GM20431 (cell line): ENCODE data around the gene DPM2.

Experiments used
- in situ Hi-C: fragments of 300-500 bp; cut with MseI, MboI; formaldehyde crosslinking; loops from one replicate; pipeline ENCODE4 v1.15.0; 2020; ENCODE audit warnings: low sequenced_read_pairs; ENCODE audit not compliant: unreplicated experiment

DPM2 gene

DNA sequence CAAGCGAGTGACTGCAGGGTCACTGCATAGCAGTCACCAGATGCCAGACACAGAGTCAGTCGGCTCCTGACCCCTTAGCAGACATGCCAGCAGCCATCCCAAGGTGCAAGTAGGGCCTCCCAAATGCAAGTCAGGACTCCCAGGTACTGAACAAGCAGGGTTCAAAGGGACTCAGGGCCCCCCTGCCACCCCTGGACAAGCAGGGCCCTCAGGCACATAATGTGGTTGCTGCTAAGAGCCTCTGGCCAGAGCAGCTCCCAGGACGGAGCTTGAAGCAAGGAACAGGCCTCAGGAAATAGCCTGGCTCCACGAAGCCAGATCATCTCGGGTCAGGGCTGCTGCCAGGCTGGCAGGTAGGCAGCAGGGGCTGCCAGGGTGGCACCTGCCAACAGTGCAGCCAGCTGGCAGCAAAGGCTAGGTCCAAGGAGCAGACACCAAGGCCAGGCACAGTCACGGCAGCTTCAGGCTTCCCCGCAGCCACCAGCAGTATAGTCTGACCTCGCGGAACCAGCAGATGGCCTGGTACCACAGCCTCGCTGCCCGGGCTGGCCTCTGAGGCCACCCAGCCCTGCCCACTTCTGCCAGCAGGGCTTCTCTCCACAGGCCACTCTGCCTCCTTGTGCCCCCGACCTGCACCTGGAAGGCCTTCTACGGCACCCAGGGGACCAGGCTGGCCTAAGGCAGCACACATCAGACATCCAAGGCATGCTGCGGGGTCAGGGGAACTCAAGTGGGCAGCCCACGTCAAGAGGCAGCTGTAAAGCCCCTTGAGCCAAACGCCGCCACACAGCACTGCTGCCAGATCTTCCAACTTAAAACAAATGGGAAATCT, 35.7 kb upstream of the DPM2 start:
- in situ Hi-C loops: no loop called here

DNA sequence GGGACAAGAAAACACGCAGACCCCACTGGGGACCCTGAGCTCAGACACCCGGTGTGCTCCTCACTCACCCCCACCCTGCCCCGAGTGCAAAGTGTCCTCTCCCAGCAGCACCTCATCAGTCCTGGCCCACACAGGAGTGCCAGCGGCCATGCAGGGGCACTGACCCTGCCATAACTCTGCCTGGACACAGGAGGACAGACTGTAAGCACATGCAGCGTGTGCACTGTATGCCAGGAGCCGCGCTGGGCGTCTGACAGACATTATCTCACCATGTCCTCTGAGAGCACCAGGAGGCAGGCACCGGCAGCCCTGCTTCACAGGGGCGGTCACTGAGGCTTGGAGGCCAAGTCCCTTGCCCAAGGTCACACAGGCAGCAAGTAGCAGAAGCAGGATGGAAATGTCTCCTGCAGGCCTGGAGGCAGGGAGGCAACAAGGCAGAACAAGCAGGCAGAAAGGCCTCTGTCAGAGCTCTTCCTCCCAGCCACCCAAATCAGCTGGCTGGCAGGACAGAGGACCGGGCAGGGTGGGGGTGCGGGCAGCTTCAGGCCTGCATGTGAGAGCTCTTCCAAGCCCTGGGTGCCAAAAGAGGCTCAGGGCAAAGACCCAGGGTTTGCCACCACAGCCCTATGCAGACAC, 34.7 kb upstream of the DPM2 start:
- in situ Hi-C loops: no loop called here

- in situ Hi-C loops: no loop called here
Observed at GRCh38 chr9:127971357-127972235, 33.9 kb upstream of the DPM2 start.

DNA sequence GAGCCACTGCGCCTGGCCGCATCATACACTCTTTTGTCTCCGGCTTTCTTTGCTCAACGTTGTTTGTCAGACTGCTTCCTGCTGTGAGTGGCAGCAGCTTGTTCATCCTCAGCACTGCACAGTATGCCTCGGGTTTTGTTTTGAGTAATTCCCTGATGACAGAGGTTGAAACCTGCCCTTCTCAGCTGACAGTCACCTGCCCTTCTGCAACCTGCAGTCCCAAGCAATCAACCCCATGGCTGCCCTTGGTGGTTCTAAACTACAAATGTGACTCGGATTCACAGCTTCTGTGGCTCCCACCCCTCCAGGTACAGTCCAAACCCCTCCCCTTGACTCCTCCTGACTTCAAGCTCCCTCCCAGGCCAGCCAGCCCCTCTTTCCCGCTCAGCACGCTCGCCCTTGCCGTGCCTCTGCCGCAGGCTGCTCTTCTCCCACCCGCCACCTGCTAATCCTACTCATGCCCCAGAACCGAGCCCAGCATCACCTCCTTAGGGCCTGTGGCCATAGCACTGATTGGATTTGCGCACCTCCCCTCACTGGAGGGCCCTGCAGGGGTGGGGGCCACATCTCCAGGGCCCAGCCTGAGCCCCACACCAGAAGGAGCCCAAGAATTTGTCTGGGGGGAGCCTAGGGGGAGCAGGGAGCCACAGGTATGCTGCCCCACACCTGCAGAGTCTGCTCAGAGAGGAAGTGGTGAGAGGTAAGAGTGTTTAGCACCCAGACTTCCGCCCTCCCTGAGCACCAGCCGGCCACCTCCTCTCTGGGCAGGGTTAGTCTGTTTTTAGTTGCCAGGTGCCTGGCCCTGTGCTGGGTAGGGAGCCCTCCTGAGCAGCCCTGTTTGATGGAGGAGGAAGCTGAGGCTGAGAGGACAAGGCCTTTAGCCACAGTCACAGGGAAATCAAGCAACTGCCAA, 33.0 kb upstream of the DPM2 start:
- in situ Hi-C loops: no loop called here

- in situ Hi-C loops: no loop called here
Observed at GRCh38 chr9:127968700-127969383, 31.2 kb upstream of the DPM2 start.

GRCh38 chr9:127968042-127968441, 30.4 kb upstream of the DPM2 start:
- in situ Hi-C loops: no loop called here

DNA sequence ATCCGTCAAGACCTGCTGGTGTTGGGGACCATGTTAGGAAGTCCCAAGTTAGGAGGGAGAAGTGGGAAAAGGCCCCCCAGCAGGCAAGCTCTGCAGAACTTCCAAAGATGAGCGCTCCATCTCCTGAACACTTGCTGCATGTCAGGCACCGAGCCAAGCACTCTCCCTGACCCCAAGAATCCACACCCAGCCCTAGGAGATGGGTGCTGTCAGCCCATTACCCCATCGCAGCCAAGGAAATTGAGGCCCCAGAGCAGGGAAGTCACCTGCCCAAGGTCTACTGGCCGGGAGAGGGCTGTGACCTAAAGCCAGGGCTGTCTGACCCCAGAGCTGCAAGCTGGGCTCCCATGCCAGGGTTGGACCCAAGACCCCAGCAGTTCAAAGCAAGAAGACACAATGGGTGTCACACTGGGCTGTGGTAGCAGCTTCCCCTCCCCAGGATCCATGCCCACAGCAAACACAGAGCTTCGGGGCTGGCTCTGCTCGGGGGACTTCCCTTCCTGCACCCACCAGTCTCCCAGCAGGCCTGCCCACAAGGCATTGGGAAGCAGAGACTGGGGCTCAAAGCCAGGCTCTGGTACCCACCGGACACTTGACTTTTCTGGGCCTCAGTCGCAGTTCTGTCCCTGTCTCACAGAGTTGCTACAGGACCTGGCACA, 29.6 kb upstream of the DPM2 start:
- in situ Hi-C loops: no loop called here

- in situ Hi-C loops: no loop called here
Observed at GRCh38 chr9:127966416-127967150, 28.9 kb upstream of the DPM2 start.

DNA sequence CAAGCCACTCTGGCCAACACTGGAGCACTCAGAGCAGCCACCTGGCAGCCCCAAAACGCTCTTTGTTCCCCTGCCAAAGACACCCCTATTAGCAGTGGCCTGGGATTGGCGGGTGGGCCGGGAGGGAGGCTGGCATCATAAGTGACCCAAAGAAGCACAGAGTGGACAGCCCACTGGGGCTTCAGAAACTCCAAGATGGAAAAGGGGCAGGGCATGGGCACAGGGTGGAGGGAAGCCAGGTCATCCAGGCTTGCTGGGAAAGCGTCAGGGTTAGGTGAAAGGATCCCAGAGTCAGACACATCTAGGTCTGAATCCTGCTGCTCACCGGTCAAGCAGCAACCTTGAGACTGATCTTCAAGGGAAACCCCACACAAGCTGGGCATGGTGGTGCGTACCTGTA, 28.3 kb upstream of the DPM2 start:
- in situ Hi-C loops: no loop called here

DNA sequence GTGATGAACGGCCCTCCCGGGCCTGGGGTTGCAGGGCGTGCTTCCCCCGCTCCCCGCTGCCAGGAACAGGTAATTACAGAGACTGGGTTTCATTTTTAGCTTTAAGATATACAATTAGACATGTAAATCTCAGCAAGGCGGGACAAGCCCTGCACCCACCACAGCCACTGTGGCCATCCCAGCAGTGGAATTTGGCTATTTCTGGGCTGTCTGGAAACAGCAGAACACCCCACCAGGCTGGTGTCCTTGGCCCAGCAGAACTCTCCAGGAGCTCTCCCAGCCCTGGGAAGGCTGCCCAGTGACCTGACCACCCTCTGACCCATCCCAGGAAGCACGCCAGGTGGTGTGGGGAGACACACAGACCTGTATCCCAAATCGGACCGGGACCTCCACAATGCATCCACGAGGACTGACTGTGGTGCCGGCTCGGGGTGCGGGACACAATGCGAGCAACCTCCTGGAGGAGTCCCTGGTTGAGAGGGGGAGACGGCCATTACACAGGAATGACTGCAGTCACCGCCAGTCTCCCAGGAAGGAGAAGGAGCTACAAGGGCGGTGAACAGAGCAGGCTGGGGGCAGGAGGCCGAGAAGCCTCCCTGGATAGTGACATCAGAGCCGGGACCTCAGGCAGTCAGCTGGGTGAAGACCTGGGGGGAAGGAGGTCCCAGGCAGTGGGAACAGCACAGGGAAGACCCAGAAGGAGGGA, 25.9 kb upstream of the DPM2 start:
- in situ Hi-C loops: no loop called here

DNA sequence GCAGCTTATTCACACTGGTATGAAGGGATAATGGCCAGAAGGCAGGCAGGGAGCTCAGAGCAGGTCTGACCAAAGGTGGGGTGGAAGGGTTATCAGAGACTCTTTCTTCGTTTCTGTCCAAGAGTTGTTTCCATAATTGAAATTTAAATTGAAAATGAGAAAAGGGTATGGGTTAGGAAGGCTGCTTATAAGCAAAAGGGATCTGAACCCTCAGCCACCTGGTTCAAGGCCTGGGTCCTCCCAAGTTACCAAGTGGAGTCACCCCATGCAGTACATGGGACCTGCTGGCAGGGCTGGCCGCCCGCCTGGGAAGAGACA, 25.3 kb upstream of the DPM2 start:
- in situ Hi-C loops: no loop called here

DNA sequence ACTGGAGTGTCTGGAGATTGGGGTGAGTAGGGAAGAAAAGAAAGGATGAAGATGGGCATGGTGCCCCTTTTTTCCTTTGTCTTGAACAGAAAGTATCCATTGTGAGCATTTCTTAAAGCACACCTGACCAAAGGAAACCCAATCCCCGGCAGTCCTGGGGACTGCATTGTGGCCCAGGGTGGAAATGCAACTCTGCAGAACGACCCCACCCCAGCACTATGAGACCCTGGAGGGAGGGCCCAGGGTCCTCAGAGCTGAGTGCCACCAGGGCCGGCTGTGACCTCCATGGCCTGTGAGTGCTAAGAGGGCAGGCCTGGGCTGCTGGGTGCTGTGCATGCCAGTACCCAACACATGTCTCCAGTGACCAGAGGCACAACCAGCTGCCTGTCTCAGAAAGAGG, 24.6 kb upstream of the DPM2 start:
- in situ Hi-C loops: no loop called here

DNA sequence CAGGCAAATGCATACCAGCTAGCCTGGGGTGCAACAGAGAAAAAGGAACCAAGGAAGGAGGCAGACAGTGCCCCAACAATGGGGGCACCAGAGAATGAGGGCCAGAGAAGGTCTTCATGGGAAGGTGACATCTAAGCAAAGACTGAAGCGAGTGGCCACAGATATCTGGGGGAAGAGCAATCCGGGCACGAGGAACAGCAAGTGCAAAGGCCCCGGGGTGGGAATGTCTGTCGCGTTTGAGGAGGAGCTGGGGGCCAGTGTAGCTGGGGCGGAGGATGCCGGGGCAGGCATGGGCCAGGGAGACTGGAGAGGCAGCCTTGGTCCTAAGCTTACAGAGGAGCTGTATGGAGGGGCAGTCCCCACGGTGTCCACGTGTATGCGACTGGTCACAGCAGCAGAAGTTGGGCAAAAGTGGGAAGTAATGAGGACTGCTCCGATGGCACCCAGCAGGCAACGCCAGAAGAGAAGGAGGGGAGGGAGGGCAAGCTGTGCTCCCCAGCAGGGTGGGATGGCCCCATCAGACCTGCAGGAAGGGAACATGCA, 24.0 kb upstream of the DPM2 start:
- in situ Hi-C loops: no loop called here

- in situ Hi-C loops: no loop called here
Observed at GRCh38 chr9:127961155-127961490, 23.5 kb upstream of the DPM2 start.

DNA sequence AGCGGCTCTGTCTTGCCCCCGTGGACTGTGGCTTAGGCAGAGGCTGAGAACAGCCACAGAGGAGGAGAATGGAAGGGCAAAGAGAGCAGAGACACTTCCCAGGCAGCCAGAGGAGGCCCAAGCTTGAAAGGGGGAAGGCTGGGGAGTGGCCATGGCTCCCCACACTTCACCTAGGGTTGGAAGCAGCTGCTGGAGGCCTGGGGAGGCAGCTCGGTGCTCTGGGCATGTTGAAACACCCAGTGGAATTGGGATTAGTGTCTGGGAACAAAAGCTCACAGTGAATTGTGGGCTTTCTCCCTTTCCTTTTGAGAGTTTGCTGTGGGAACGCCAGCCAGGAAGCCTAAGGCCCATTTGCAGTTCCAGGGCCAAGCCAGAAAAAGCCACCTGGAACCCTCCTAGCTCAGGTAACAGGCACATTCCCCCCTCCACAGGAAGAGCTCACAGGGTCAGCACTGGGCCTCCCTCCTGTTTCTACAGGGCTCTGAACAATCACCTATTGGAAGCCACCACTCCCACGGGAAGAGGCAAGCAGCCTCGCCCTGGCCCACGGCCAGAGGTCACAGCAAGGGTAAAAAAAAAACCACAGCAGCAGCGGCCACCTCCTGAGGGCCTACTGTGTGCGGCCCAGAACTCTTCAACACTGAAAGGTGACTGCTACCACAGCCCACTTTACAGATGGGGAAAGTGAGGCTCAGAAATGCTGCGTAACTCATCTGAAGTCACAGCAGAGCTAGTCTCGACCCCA, 22.9 kb upstream of the DPM2 start:
- in situ Hi-C loops: no loop called here

GRCh38 chr9:127959841-127960409, 22.3 kb upstream of the DPM2 start:
- in situ Hi-C loops: no loop called here

GRCh38 chr9:127959398-127959797, 21.7 kb upstream of the DPM2 start:
- in situ Hi-C loops: no loop called here
